GM19455 (cell line): ENCODE data around the gene HNF1A.
"Not testable (repeated sequence)": the region's sequence is repeated elsewhere in the genome, so short reads cannot be mapped to it uniquely, and the experiment has no call there.

ENCODE experiments used
- ATAC-seq: cut with Tn5 transposase; IDR thresholded peaks from one replicate; pipeline ENCODE4 v1.9.1; 2021; ENCODE audit not compliant: unreplicated experiment

Gene HNF1A

GRCh38 chr12:121038861-121039668 lies 60.7 kb downstream of the HNF1A start, which contains the start of gene OASL:
OASL (minus strand) TSS chr12:121039246; CDS start chr12:121038971, 275 bp downstream.
- peak; percentile 78 for ATAC-seq

- no peak for ATAC-seq
These were observed 64.7 kb downstream of the HNF1A start for GRCh38 chr12:121043067-121043466.

- not testable (repeated sequence) for ATAC-seq
These were observed 69.1 kb downstream of the HNF1A start for GRCh38 chr12:121047400-121047799.

- ATAC-seq: no peak
These were observed 70.1 kb downstream of the HNF1A start for GRCh38 chr12:121048442-121048841.

- ATAC-seq: no peak
These were observed 72.4 kb downstream of the HNF1A start for GRCh38 chr12:121050725-121051124.
